GM21447 (cell line): ENCODE results near the gene CLDN2.
"Not testable (repeated sequence)": the region's sequence is repeated elsewhere in the genome, so short reads cannot be mapped to it uniquely, and the experiment has no call there.

Source experiments
- ATAC-seq: cut with Tn5 transposase; IDR thresholded peaks from one replicate; pipeline ENCODE4 v1.9.1; 2021; ENCODE audit not compliant: unreplicated experiment

CLDN2 gene

GRCh38 chrX:106955004-106955772 is 35.0 kb downstream of the CLDN2 start:
- ATAC-seq = no peak

- ATAC-seq = no peak
These were observed 37.7 kb downstream of the CLDN2 start for GRCh38 chrX:106957856-106958255.

DNA sequence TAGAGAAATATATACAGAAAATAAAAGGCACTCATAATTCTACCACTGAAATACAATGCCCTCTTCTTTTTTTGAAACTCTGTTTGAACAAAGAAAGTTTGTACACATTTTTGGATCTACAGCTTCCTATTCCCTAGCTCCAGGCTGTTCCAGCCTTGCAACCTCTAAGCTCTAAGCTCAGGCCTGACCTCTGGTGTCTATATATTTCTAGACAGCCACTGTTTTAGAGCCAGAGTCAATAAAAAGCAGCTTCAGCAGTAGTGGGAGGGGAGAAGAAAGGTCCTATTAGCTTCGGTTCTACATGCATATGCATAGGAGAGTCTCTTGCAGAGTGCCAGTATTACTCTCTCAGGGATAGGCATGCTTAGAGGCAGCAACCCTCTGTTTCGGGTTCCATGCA is 39.7 kb downstream of the CLDN2 start:
- ATAC-seq = no peak

DNA sequence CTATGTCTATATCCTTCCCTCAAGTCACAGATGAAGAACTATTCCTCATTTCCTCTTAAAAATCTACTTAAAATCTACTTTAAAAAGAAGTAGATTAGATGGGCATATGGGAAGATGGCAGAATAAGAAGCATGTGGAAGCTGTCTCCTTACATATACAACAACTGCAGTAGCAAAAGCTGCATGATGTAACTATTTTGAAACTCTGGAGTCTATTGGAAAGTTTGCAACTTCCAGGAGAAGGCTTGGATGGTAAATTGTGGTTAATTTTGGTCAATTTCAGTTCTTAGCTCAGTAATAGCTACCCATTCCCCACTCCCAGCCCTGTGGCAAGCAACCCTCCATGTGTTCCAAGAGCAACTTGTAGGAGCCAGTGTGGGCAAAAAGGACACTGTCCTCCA is 42.9 kb downstream of the CLDN2 start:
- ATAC-seq = no peak

- ATAC-seq = no peak
These were observed 44.1 kb downstream of the CLDN2 start for GRCh38 chrX:106964290-106964689.

GRCh38 chrX:106966547-106966946 is 46.3 kb downstream of the CLDN2 start:
- not testable (repeated sequence) for ATAC-seq

DNA sequence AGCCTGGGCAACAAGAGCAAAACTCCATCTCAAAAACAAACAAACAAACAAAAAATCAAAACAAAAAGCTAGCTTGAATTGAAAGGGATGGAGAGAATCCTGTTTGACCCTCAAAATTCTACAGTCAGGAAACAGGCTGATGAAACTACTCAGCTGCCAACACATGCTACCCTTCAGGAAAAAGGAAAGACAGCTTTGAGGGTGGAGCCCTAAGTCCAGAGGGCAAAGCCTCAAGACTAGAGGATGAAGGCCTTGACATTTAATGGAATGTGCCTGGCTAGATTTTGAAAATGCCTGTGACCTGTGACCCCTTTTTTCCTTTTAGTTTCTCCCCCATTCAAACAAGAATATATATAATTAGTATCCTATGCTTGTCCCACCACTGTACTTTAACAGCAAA is 52.7 kb downstream of the CLDN2 start:
- no peak for ATAC-seq

GRCh38 chrX:106973433-106974149 is 53.4 kb downstream of the CLDN2 start:
- no peak for ATAC-seq

GRCh38 chrX:106976416-106976815 is 56.2 kb downstream of the CLDN2 start:
- ATAC-seq = no peak
